HepG2 (cell line): ENCODE results near the gene TBC1D20. TPM values are rescaled to one million over a fixed set of nuclear protein-coding genes. Genes with fewer than 3 reads are reported as not detected.

ENCODE experiments used
- ARID2 ChIP-seq: sonication (generic); formaldehyde crosslinking; IDR thresholded peaks from 2 replicates; pipeline ENCODE4 v1.8.1; 2022; ENCODE audit warnings: mild to moderate bottlenecking, missing genetic modification reagents, borderline replicate concordance
- ATRX ChIP-seq: sonication (generic); formaldehyde crosslinking; IDR thresholded peaks from 2 replicates; pipeline ENCODE4 v1.4.0; 2020; ENCODE audit warnings: missing genetic modification reagents, borderline replicate concordance
- CREB1 ChIP-seq, 2 experiments: fragments of 450-650 bp in 1 of 2; IDR thresholded peaks; 2 replicates each; pipeline ENCODE4 v1.6.1; 2016 to 2017; ENCODE audit warnings: control low read depth in 1 of 2, mild to moderate bottlenecking in 1 of 2, missing compliant biosample characterization in 1 of 2, missing genetic modification characterization in 1 of 2
- HOXA5 ChIP-seq: sonication (generic); formaldehyde crosslinking; IDR thresholded peaks from 2 replicates; pipeline ENCODE4 v1.4.0; 2020; ENCODE audit warnings: missing genetic modification reagents
- MED13 ChIP-seq: sonication (generic); formaldehyde crosslinking; IDR thresholded peaks from 2 replicates; pipeline ENCODE4 v1.5.0; 2020; ENCODE audit warnings: missing genetic modification reagents
- MXD3 ChIP-seq: IDR thresholded peaks from 2 replicates; pipeline ENCODE4 v1.6.1; 2016; ENCODE audit warnings: mild to moderate bottlenecking, missing biosample characterization, missing genetic modification reagents
- NFKB2 ChIP-seq: sonication (generic); formaldehyde crosslinking; IDR thresholded peaks from 2 replicates; pipeline ENCODE4 v1.4.0; 2020; ENCODE audit warnings: missing genetic modification reagents, borderline replicate concordance
- POLR2G ChIP-seq: fragments of 200-400 bp; formaldehyde crosslinking; IDR thresholded peaks from 2 replicates; pipeline ENCODE4 v1.6.1; 2018; ENCODE audit warnings: mild to moderate bottlenecking, low read depth, low read length, moderate library complexity
- SKI ChIP-seq: fragments of 450-650 bp; IDR thresholded peaks from one replicate; pipeline ENCODE4 v1.6.1; 2018; ENCODE audit warnings: mild to moderate bottlenecking; ENCODE audit not compliant: partially characterized antibody
- TCF12 ChIP-seq, 2 experiments: fragments of 450-650 bp in 1 of 2; sonication (generic) in 1 of 2; formaldehyde crosslinking in 1 of 2; IDR thresholded peaks; 2 replicates each; pipeline versions ENCODE4 v1.6.1 to v1.8.0; 2017 to 2022; ENCODE audit warnings: antibody characterized with exemption in 1 of 2, mild to moderate bottlenecking in 1 of 2, missing genetic modification reagents in 1 of 2, moderate library complexity in 1 of 2
- XBP1 ChIP-seq: sonication (generic); formaldehyde crosslinking; IDR thresholded peaks from 2 replicates; pipeline ENCODE4 v1.5.0; 2020; ENCODE audit warnings: missing genetic modification reagents
- ZNF224 ChIP-seq: sonication (generic); formaldehyde crosslinking; IDR thresholded peaks from 2 replicates; pipeline ENCODE4 v1.5.0; 2020; ENCODE audit warnings: mild to moderate bottlenecking, missing genetic modification reagents
- ZNF276 ChIP-seq: sonication (generic); formaldehyde crosslinking; IDR thresholded peaks from 2 replicates; pipeline ENCODE4 v1.4.0; 2020; ENCODE audit warnings: mild to moderate bottlenecking, low read depth, missing genetic modification reagents
- ZNF569 ChIP-seq: sonication (generic); formaldehyde crosslinking; IDR thresholded peaks from 2 replicates; pipeline ENCODE4 v1.5.0; 2020; ENCODE audit warnings: mild to moderate bottlenecking, missing genetic modification reagents, moderate library complexity, borderline replicate concordance
- ZSCAN12 ChIP-seq: sonication (generic); formaldehyde crosslinking; IDR thresholded peaks from 2 replicates; pipeline ENCODE4 v1.9.0; 2021; ENCODE audit warnings: mild to moderate bottlenecking, missing genetic modification reagents
- polyA plus RNA-seq, 8 experiments: library from polyadenylated mRNA; depleted of rRNA in 3 of 8; stranded (reverse) in 7 of 8; unstranded in 1 of 8; fragments of >200 nt; fragmentation: Illumina TruSeq in 4 of 8; extraction: Trizol in 4 of 8; gene quantifications; 2 replicates each; pipeline versions ENCODE4 v1.2.1 to v1.2.3, GENCODE V29; 2011 to 2016; ENCODE audit warnings: low read depth in 4 of 8, missing spikeins in 1 of 8, mixed read lengths in 1 of 8; ENCODE audit not compliant: insufficient read depth in 1 of 8
- total RNA-seq, 5 experiments: library from RNA; depleted of rRNA; stranded (reverse); fragments of >200 nt; fragmentation: Illumina TruSeq; extraction: Trizol; gene quantifications; 2 replicates each; pipeline ENCODE4 v1.2.3, GENCODE V29; 2016; ENCODE audit warnings: low read depth in 1 of 5
- TF ChIP-seq, protein P1 (sequence below): sonication (generic); formaldehyde crosslinking; conservative IDR thresholded peaks from 2 replicates; pipeline ENCODE4 v1.4.0; 2020; ENCODE audit warnings: missing genetic modification reagents
- TF ChIP-seq, protein P2 (sequence below): sonication (generic); formaldehyde crosslinking; IDR thresholded peaks from 2 replicates; pipeline ENCODE4 v1.4.0; 2020; ENCODE audit warnings: mild to moderate bottlenecking, missing genetic modification reagents

The TBC1D20 gene
- total and polyA plus RNA-seq, 2 of the 13 experiments (the other 11 are each of a cell fraction or from before 2014, with no cell fraction given): 36.6 to 47.1 TPM

DNA sequence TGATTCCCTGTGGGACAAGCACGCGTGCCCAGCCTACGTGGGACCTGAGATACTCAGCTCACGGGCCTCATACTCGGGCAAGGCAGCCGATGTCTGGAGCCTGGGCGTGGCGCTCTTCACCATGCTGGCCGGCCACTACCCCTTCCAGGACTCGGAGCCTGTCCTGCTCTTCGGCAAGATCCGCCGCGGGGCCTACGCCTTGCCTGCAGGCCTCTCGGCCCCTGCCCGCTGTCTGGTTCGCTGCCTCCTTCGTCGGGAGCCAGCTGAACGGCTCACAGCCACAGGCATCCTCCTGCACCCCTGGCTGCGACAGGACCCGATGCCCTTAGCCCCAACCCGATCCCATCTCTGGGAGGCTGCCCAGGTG is 66.1 kb downstream of the TBC1D20 start (continued):
- no peak for TF ChIP-seq CREB1 (IDR thresholded peaks at IDR 0.05)
- TF ChIP-seq CREB1 (CRISPR knock-in tag; IDR thresholded peaks at IDR 0.05): no peak
- TF ChIP-seq ZNF276 (CRISPR knock-in tag): no peak
- no peak for TF ChIP-seq ZSCAN12
- no peak for TF ChIP-seq HOXA5 (CRISPR knock-in tag)
- no peak for TF ChIP-seq XBP1 (CRISPR knock-in tag)
- TF ChIP-seq ARID2 (CRISPR knock-in tag): no peak
- TF ChIP-seq, protein P1, sequence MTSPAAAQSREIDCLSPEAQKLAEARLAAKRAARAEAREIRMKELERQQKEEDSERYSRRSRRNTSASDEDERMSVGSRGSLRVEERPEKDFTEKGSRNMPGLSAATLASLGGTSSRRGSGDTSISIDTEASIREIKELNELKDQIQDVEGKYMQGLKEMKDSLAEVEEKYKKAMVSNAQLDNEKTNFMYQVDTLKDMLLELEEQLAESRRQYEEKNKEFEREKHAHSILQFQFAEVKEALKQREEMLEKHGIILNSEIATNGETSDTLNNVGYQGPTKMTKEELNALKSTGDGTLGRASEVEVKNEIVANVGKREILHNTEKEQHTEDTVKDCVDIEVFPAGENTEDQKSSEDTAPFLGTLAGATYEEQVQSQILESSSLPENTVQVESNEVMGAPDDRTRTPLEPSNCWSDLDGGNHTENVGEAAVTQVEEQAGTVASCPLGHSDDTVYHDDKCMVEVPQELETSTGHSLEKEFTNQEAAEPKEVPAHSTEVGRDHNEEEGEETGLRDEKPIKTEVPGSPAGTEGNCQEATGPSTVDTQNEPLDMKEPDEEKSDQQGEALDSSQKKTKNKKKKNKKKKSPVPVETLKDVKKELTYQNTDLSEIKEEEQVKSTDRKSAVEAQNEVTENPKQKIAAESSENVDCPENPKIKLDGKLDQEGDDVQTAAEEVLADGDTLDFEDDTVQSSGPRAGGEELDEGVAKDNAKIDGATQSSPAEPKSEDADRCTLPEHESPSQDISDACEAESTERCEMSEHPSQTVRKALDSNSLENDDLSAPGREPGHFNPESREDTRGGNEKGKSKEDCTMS: no peak
- TF ChIP-seq POLR2G: no peak
- TF ChIP-seq NFKB2 (CRISPR knock-in tag): no peak
- peak; percentile 24; the same call in 1 of the 2 replicates for TF ChIP-seq MXD3
- no peak for TF ChIP-seq SKI
- TF ChIP-seq, protein P2, sequence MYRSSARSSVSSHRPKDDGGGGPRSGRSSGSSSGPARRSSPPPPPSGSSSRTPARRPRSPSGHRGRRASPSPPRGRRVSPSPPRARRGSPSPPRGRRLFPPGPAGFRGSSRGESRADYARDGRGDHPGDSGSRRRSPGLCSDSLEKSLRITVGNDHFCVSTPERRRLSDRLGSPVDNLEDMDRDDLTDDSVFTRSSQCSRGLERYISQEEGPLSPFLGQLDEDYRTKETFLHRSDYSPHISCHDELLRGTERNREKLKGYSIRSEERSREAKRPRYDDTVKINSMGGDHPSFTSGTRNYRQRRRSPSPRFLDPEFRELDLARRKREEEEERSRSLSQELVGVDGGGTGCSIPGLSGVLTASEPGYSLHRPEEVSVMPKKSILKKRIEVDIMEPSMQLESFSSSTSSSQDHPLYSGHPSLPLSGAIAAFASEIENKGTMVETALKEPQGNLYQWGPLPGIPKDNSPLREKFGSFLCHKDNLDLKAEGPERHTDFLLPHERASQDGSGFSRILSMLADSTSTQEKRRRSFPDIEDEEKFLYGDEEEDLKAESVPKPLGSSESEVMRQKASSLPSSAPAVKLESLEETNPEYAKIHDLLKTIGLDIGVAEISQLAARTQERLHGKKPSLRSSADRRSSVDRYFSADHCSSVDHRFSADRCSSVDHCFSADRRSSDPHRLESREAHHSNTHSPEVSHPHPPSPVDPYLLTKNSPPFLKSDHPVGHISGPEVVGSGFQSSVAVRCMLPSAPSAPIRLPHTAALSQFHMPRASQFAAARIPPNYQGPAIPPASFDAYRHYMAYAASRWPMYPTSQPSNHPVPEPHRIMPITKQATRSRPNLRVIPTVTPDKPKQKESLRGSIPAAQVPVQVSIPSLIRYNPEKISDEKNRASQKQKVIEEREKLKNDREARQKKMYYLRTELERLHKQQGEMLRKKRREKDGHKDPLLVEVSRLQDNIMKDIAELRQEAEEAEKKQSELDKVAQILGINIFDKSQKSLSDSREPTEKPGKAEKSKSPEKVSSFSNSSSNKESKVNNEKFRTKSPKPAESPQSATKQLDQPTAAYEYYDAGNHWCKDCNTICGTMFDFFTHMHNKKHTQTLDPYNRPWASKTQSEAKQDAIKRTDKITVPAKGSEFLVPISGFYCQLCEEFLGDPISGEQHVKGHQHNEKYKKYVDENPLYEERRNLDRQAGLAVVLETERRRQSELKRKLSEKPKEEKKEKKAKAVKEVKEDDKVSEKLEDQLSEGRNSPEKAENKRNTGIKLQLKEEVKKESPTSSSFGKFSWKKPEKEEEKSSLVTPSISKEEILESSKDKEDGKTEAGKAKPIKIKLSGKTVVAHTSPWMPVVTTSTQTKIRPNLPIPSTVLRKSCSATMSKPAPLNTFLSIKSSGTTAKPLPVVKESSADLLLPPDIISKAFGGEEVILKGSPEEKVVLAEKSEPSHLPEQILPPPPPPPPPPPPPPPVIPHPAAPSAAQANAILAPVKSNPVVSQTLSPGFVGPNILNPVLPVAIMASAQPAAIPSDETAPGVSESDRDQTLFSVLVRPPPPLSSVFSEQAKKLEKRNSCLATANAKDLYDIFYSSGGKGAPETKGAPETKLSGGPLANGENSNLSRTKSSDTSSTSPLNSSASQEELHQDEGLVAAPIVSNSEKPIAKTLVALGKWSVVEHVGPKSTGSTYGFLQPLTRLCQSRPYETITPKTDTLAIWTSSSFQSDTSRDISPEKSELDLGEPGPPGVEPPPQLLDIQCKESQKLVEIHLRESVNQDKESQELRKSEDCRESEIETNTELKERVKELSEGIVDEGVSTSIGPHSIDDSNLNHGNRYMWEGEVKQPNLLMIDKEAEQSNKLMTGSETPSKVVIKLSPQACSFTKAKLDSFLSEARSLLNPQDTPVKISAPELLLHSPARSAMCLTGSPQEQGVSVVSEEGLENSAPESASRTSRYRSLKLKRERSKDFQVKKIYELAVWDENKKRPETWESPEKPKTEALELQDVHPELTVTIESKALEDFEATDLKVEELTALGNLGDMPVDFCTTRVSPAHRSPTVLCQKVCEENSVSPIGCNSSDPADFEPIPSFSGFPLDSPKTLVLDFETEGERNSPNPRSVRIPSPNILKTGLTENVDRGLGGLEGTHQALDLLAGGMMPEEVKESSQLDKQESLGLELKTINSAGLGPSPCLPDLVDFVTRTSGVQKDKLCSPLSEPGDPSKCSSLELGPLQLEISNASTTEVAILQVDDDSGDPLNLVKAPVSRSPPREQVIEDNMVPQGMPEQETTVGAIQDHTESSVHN: no peak
- TF ChIP-seq ZNF569 (CRISPR knock-in tag): no peak
- TF ChIP-seq ATRX (CRISPR knock-in tag): no peak
- no peak for TF ChIP-seq ZNF224 (CRISPR knock-in tag)
- no peak for TF ChIP-seq TCF12 (IDR thresholded peaks at IDR 0.05)
- no peak for TF ChIP-seq TCF12 (CRISPR knock-in tag; IDR thresholded peaks at IDR 0.05)
- TF ChIP-seq MED13 (CRISPR knock-in tag): no peak
